NCI-H69 (cell line): Measurements from ENCODE around the gene RRP1.
A peak's percentile ranks its signal among the peaks of the same experiment; 100 is the strongest.

Source experiments
- DNase-seq: peaks from one replicate; lab custom pipeline; 2025; lab: John Stamatoyannopoulos, UW

The RRP1 gene

GRCh38 chr21:43789276-43790009, at the start of gene RRP1:
Gene RRP1, plus strand, starts transcription at chr21:43789577. Its CDS starts 53 bp downstream, at chr21:43789630.
- peak; percentile 98 for DNase-seq

GRCh38 chr21:43739621-43740435, 49.5 kb upstream of the RRP1 start:
- DNase-seq = no peak

GRCh38 chr21:43740497-43741156, 48.8 kb upstream of the RRP1 start:
- DNase-seq = no peak

GRCh38 chr21:43741423-43742096, 47.8 kb upstream of the RRP1 start:
- DNase-seq = no peak

- DNase-seq = no peak
Observed at GRCh38 chr21:43743947-43744346, 45.4 kb upstream of the RRP1 start.

- no peak for DNase-seq
Observed at GRCh38 chr21:43744725-43745124, 44.7 kb upstream of the RRP1 start.

- DNase-seq = no peak
Observed at GRCh38 chr21:43745772-43746517, 43.4 kb upstream of the RRP1 start.

GRCh38 chr21:43748622-43749021, 40.8 kb upstream of the RRP1 start:
- DNase-seq = no peak

GRCh38 chr21:43749651-43750262, 39.6 kb upstream of the RRP1 start:
- no peak for DNase-seq

- no peak for DNase-seq
Observed at GRCh38 chr21:43750339-43751033, 38.9 kb upstream of the RRP1 start.

GRCh38 chr21:43751955-43752591, 37.3 kb upstream of the RRP1 start:
- DNase-seq = no peak

GRCh38 chr21:43752758-43753438, 36.5 kb upstream of the RRP1 start:
- no peak for DNase-seq

- no peak for DNase-seq
Observed at GRCh38 chr21:43753439-43753799, 36.0 kb upstream of the RRP1 start.

- peak; percentile 28 for DNase-seq
Observed at GRCh38 chr21:43754948-43755781, 34.2 kb upstream of the RRP1 start.

GRCh38 chr21:43755820-43756594, 33.4 kb upstream of the RRP1 start:
- DNase-seq = no peak

- DNase-seq = no peak
Observed at GRCh38 chr21:43757601-43758000, 31.8 kb upstream of the RRP1 start.

- DNase-seq = no peak
Observed at GRCh38 chr21:43758111-43758641, 31.2 kb upstream of the RRP1 start.
